Frontal cortex (tissue), 4 donors: Measurements from ENCODE around the gene PIGK. TPM values are rescaled to one million over a fixed set of nuclear protein-coding genes. Genes with fewer than 3 reads are reported as not detected.
"Not testable (repeated sequence)": the region's sequence is repeated elsewhere in the genome, so short reads cannot be mapped to it uniquely, and the experiment has no call there.

ENCODE experiments used
- DNase-seq, 2 donors: peaks; one replicate each; pipeline ENCODE4 v3.0.0; 2012; ENCODE audit warnings: low spot score in 2 of 2
- FAIRE-seq: peaks from 2 replicates; lab custom pipeline; 2012; peaks lifted over from hg19 to GRCh38; lab: Jason Lieb, UNC
- total RNA-seq: library from RNA; depleted of rRNA; stranded (reverse); fragments of >200 nt; gene quantifications from one replicate; pipeline ENCODE4 v1.2.3, GENCODE V29; 2014
- donor health status: control.
- donor health status: control.
- donor health status: control.

PIGK gene
- total RNA-seq: 26.5 TPM

DNA sequence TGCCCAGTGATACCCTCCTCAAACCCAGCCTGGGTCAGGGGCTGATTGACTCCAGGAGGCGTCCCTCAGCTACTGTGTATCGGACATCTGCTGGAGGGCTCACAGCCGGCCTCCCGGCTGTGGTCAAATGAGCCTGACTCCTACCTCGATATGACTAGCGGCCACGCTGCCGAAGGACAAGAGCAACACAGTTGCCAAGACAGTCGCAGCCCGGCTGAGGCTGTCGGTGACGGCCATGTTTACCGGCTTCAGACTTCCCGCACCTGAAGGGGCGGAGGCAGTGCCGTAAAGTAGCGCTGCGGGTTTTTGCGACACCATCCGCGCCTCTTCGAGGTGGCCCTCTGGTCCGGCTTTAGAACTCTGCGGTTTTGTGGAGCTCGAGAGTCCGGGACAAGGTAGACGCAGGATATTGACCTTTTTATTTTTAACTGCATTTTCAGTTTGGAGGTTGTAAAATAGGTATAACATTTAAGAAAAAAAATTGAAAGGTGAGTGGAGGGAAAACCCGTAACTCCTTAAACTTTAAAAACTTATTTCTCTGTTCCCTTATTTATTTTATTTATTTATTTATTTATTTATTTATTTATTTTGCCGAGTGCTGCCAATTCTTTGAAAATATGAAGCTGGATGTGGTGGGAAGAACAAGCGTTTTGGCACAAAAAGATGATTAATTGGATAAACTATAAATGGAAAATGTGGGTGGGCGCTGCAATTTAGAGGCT lies at the start of gene PIGK:
Gene PIGK (minus strand): TSS at position 265 of the 722 bp plus-strand sequence. CDS start 28 bp downstream, at position 237.
- peak; percentile 8 to 38 for DNase-seq
- no peak for FAIRE-seq

DNA sequence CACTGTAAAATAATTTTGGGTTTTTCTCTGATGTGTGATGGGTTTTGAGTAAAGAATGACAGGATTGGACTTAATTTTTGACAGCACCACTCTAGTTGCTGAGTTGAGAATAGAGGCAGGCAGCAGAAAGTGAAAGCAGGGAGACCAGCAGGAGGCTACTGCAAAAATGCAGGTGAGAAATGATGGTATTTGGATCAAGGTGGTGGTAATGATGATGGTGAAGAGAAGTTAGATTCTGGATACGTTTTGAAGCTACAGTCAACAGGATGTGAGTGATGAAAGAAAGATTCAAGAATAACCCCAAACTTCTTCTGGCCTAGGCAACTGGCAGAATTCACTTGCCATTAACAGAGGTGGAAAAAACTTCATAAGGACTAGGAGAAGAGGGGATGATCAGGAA lies 47.8 kb upstream of the PIGK start:
- DNase-seq (no peak), FAIRE-seq (no peak)

DNA sequence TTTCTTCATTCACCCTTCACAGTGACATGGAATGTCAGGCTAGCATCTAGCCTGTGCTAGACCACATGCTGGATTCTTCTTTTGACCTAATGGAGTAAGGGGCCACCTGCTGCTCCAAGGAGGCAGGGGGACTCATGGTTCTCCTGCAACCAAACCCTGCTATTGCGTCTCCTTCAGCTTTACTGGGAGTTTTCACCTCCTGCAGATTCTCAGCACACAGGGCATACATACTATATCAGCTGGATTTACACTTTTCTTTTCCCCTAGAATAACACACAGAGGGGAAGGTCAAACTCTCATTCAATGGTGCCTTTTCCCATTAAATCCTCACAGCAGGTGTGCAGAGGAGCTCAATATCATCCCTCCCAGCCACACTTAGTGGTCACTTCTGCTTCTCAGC lies 46.0 kb upstream of the PIGK start:
- no peak for FAIRE-seq
- DNase-seq: no peak

DNA sequence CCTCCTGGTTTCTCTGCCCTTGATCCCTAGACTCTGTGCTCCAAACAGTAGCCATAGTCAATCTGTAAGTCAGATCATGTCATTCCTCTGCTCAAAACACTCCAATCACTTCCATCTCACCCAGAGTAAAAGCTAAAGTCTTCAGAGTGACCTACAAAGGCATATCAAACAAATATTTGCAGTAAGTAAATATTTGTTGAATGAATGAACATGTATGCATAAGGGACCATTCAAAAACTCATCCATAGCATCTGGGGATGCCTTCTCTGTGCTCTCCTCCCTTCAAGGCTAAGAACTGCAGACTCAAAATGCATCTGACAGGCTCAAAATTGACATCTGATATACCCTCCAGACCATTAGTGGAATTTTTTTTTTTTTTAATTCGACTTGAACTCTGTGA lies 44.5 kb upstream of the PIGK start:
- no peak for DNase-seq
- FAIRE-seq: no peak

DNA sequence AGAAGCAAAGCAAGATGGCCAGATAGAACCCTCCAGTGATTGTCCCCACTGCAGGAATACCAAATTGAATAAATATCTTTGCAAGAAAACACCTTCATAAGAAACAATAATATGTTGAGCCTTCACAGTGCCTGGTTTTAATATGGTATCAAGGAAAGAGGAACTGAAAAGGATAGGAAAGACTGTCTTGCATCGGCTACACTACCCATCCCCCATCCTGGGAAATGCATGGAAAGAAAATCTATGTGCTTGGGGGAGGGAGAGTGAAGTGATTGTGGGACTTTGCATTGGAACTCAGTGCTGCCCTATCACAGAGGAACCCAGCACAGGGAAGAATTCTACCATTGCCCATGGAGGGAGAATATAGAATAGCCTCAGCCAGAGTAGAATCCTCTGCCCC lies 34.0 kb upstream of the PIGK start:
- DNase-seq: no peak
- no peak for FAIRE-seq

DNA sequence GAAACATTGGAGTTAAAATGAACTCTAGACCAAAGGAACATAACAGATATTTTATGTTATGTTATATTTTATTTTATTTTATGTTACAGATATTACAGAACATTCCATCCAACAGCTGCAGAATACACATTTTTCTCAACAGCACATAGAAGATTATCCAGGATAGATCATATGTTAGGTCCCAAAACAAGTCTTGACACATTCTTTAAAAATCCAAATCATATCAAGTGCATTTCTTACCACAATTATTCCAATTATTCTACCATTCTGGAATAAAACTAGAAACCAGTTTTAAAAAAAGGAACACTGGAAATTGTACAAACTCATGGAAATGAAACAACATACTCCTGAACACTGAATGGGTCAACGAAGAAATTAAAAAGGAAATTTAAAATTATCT lies 30.9 kb upstream of the PIGK start:
- FAIRE-seq: no peak
- DNase-seq: no peak

DNA sequence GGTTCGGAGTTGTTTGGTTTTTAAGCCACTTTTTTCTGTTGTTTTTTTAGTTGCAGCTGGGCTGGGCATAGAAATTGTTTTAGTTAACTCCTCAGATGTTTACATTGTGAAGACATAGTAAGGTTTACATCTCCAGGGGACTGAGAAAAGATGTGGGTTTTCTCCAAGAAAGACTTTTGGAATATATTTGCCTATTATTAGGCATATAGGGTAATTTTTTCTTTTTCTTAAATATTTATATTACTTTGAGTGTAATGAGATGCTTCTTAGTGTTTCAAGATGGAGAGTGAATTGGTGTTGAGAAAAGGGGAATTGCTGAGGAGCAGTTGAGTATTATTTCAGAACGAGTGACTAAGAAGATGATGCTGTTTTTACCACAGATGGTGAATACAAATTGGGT lies 26.6 kb upstream of the PIGK start:
- DNase-seq: no peak
- FAIRE-seq: no peak

DNA sequence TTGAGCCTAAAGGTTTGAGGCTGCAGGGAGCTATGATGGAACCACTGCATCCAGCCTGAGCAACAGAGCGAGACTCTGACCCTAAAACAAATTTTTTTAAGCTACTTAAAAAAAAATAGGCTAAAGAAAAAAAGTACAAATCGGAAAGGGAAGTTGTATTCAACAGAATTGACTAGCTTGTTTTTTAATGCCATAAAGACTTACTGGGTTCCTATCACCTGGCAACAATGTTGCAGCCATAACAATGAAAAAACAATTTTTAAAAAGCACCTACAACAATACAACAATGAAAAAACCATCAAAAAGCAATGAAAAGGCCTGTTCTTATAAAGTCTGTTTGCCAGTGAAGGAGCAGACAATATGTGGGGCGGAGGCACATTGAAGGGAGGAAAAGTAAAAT lies 20.1 kb upstream of the PIGK start:
- FAIRE-seq: no peak
- DNase-seq: no peak

DNA sequence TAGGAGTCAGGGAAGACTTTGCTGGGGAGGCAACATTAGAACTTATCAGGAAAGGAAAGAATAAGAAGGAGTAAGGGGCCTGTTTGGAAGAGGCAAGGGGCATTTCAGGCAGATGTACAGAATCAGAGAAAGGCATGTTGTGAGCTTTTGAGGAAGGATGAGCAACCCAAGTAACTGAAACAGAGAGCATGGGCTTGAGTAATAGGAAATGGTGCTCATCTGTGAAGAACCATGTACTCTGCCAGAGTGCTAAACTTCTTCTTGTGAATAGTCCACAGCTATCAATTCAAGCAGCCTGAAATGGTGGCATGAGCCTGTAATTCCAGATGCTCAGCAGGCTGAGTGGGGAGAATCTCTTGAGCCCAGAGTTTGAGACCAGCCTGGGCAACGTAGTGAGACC lies 19.2 kb upstream of the PIGK start:
- FAIRE-seq: no peak

DNA sequence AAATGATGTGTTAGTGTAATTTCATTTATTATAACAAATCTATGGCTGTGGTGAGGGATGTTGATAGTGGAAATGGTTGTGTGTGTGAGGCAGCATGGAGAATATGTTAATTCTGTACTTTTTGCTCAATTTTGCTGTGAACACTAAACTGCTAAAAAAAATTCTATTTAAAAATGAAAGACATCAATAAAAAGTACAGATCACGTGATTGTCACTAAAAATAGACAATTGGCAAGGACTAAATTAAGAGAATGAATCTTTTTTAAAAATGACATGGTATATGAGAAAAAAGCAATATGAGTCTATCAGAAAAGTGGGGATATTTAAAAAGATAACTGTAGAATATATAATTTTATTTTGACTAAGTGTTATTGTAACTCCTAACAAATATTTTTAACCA lies 15.7 kb upstream of the PIGK start:
- no peak for DNase-seq
- no peak for FAIRE-seq

More for the DNA sequence above, 19.2 kb upstream of the PIGK start:
- DNase-seq: no peak

DNA sequence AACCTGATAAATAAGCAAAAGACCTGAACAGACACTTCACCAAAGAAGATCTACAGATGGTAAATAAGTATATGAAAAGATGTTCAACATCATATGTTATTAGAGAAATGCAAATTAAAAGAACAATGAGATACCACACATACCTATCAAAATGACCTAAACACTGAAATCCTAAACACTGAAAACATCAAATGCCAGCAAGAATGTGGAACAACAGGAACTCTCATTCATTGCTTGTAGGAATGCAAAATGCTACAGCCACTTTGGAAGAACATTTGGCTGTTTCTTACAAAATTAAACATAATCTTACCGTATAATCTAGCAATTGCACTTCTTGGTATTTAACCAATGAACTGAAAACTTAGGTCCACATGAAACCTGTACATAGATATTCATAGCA lies 14.9 kb upstream of the PIGK start:
- DNase-seq (no peak), FAIRE-seq (no peak)

DNA sequence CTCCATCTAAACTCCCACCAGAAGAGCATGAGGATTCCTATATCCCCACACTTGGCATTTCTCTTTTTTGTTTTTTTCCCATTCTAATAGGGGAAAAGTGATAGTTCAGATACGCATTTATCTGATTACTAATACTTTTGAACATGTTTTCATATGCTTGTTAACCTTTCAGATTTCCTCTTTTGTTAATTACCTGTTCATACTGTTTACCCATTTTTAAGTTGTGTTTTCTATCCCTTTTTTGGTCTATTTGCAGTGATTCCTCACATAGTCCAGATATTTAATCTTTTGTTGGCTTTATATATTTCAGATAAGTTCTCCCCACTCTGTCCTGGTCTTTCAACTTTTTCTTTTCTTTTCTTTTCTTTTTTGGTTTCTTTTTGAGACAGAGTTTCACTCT lies 13.6 kb upstream of the PIGK start:
- DNase-seq: no peak
- no peak for FAIRE-seq

DNA sequence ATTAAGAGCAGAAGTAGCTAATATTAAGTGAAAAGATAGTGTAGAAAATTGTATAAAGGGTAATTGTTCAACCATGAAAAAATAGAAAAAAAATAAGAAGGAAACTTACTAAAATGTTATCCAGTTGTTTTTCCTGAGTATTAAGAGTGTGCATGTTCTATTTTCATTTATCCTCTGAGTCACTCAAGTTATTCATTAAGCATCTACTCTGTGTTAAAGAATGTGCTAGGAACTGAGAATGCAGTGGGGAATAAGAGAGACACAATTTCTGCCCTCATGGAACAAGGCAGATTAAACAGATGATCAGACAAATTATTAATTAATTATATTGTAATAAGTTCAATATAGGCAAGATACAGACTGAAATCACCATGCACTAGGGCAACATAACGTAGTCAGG lies 10.8 kb upstream of the PIGK start:
- no peak for FAIRE-seq
- DNase-seq: no peak

DNA sequence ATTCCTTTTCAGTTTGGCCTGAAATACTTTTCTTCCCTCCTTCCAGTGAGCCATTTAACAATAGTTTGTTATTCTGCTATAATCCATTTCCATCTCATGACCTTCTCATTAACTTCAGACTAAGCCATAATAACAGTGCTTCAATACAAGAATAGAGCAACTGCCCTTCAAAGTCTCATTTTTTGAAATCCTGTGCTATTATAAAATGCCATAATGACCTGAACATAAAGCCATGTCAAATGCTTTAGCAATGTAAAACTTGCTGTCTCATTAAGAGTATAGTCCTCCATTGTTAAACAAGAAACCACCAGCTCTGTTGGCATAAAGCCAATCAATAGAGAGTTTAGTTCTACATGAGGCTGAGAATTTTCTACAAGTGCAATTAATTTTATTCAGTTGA lies 9.6 kb upstream of the PIGK start:
- DNase-seq (no peak), FAIRE-seq (no peak)

DNA sequence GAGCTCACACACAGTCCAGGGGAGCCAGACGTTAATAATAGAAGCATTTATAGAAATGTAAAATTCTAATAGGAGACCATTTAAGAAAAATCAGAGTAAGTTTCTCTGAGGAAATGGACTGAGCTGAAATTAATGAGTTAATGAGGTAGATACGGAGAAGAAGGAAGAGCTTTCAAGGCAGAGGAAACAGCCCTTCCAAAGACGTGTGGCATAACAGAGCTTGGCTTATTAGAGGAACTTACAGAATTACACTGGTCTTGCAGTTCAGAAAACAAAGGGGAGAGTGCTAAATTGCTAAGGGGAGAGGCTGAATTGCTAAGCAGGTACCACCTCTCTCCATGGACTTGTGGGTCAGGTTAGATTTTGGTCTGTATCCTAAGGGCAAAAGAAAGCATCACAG lies 8.2 kb upstream of the PIGK start:
- FAIRE-seq (no peak), DNase-seq (no peak)

DNA sequence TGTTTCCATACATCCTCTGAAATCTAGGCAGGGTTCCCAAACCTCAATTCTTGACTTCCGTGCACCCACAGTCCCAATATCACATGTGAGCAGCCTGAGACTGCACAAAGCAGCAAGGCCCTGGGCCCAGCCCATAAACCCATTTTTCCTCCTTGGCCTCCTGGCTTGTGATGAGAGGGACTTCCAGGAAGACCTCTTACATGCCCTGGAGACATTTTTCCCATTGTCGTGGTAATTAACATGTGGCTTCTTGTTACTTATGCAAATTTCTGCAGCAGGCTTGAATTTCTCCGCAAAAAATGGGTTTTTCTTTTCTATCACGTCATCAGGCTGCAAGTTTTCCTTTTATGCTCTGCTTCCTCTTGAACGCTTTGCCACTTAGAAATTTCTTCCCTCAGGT lies 3.3 kb upstream of the PIGK start:
- FAIRE-seq (no peak), DNase-seq (no peak)

DNA sequence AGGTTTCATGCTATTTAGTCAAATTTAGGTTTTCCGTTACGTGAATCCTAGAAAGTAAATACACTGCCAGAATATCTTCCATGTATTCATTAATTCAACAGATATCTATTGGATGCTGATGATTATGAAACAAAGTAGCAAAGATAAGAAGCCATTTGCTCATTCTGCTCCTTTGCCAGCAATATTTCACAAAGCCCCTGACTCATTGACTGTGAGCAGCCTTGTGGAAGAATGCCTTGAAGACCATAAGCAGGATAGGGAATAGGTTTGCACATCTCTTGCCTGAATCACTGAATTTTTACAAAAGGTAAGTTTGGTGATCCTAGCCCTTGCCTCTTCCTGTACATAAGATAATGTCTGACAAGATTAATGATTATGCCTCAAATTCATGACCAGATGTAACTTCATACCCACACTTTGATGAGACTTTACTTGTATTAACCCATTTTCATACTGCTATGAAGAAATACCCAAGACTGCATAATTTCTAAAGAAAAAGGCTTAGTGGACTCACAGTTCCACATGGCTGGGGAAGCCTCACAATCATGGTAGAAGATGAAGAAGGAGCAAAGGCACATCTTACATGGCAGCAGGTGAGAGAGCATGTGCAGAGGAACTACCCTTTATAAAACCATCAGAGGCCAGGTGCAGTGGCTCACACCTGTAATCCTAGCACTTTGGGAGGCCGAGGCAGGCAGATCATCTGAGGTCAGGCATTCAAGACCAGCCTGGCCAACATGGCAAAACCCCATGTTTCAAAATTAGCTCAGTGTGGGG lies 1.6 kb upstream of the PIGK start:
- DNase-seq (no peak), FAIRE-seq (no peak)

DNA sequence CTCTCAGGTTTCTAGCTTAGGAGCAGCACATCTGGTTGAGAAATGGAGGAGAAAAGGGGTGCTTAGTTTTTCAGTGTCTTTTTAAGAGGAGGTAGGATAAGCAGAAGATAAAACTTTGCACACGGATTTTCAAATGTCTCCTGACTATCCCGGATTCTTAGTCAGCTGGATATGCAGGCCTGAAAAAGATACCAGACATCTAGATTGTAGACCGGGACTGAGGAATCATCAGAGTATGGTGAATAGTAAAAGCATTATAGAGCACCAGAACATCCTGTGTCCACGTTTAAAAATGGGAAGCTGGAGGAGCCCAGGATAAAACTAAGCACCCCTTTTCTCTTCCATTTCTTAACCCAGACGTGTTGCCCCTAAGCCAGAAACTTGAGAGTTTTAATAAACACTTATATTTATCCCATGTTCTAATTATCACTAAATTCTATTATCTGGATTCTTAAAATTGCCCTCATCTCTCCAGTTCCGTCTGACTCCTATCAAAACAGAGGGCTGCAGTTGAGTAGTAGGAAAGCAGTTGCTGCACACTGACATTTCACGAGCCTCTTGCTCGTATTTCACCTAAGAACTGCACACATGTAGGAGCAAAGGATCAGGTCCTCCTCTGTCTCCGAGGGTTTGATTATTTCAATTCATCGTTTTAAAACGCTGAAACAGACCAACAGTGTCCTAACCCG lies 609 bp downstream of the PIGK start:
- FAIRE-seq: no peak

DNA sequence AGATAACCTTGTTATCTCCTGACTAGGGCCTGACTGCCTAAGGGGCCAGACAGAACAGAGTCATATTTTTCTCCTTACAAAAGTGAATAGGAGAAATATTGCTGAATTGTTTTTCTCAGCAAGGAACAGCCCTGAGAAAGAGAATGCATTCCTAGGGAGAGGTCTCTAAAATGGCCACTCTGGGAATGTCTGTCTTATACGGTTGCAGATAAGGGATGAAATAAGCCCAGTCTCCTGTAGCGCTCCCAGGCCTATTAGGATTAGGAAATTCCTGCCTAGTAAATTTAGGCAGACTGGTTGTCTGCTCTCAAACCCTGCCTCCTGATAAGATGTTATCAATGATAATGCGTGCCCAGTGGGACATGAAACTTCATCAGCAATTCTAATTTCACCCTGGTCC lies 15.2 kb downstream of the PIGK start:
- not testable (repeated sequence) for DNase-seq, FAIRE-seq

More for the DNA sequence above, 609 bp downstream of the PIGK start:
- DNase-seq: no peak

DNA sequence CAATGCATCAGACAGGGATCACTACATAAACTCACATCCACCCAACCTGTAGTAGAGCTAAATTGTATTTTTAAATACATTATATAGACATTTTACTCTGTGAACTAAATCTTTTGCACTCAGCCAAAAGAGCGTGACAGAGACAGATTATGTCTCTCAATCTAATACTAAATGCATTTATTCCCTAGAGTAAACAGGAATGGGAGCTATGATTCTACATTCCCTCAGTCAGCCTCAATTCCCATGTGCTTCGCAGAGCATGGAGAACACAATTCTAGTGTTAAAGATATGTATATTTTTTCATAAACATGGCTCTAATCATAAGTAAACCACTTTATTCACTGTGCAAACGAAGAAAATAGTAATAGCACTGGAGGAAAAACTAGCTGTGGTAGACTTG lies 16.5 kb downstream of the PIGK start:
- DNase-seq (no peak), FAIRE-seq (no peak)

DNA sequence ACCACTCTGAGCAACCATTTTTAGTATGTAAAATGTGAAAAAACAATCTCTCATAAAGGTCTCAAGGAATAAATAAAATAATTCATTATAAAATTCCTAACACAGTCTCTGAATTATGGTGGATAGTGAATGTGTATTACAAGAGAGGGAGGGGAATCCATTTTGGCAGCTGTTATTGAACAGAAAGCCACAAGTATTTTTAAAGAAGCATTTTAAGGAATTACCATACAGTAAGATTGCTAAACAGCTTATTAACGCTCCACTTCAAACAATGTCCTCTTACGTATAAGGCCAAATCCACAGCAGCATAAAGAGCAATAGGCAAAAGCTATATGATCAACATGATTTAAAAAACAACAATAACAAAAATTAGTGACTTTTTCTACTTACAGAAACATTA lies 18.4 kb downstream of the PIGK start:
- no peak for DNase-seq
- no peak for FAIRE-seq
